ENCODE results near the gene STRADA.

DNA sequence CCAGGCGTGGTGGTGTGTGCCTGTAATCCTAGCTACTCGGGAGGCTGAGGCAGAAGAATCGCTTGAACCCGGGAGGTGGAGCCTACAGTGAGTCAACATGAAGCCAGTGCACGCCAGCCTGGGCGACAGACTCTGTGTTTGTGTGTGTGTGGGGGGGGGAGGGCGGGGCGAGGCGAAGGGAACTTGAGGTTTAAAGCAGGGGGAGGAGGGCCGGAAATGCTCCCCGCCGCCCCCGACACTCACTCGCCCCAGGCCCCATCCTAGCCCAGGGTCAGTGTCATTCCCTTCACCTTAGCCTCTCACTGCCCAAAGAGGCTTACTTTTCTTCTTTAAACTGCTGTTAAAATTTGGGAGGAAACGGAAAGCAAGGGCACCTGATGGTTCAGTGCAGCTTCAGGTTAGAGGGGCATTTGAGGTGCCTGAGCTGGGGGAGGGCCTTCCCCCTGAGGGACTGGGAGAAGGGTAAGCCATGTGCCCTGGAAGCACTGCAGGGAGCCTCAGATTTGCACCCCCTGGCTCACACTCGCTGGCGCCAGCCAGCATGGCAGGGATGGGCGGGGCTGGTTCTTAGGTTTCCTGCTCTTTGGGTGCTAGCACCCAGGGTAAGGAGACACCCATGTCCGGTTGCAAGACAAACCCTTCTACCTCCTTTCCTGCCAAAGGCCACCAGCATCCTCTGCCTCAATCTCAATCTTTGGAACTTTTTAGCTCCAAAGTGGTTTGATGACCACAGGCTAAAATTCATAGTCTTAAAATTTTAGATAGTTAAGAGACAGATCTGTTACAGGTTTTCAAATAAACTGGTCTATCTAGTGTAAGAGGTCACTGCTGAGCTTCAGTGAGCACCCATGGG, 39.5 kb downstream of the STRADA start:
- TF ChIP-seq, protein P1, sequence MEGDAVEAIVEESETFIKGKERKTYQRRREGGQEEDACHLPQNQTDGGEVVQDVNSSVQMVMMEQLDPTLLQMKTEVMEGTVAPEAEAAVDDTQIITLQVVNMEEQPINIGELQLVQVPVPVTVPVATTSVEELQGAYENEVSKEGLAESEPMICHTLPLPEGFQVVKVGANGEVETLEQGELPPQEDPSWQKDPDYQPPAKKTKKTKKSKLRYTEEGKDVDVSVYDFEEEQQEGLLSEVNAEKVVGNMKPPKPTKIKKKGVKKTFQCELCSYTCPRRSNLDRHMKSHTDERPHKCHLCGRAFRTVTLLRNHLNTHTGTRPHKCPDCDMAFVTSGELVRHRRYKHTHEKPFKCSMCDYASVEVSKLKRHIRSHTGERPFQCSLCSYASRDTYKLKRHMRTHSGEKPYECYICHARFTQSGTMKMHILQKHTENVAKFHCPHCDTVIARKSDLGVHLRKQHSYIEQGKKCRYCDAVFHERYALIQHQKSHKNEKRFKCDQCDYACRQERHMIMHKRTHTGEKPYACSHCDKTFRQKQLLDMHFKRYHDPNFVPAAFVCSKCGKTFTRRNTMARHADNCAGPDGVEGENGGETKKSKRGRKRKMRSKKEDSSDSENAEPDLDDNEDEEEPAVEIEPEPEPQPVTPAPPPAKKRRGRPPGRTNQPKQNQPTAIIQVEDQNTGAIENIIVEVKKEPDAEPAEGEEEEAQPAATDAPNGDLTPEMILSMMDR (conservative IDR thresholded peaks at IDR 0.05 in 1 of 2, IDR thresholded peaks at IDR 0.05 in 1 of 2; ENCODE audit: low read depth in 1 of 2, low read length in 2 of 2): no peak
- no peak for TF ChIP-seq EZH2 (IDR thresholded peaks at IDR 0.05; ENCODE audit: low read length, missing control alignments)

All from fibroblast of lung (primary cell).